ENCODE measurements around the gene AQP12A.
"Not testable (repeated sequence)": the region's sequence is repeated elsewhere in the genome, so short reads cannot be mapped to it uniquely, and the experiment has no call there.

AQP12A gene

DNA sequence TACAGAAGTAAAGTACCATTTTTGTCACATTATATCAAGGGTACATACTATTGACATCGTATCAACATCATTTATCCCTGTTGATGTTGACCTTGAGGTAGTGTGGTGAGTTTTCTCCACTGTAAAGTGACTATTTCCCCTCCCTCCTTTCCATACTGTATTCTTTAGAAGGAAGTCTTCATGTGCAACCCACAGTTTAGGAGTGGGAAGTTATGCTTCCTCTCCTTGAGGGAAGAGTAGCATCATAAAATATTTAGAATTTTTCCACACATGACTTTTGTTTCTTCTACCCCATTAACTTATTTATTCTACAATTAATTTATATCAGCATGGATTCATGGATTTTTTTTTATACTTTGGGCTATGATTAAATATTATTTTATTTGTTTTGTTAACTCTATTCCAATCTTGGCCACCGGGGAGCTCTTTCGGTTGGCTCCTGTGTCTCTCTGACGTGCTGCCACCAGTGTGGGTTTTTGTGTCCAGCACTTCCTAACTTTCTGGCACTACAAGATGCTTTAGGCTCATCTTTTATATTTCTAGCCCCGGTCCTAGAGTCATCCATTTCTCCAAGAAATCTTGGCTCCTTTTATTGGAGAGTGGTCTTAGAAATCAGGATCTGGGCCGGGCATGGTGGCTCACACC, 28.0 kb upstream of the AQP12A start:
- no peak overlapping the region for H3K4me3 ChIP-seq (ENCODE audit: low read length)
- no peak for DNase-seq (ENCODE audit: low read depth)
- TF ChIP-seq, protein P1, sequence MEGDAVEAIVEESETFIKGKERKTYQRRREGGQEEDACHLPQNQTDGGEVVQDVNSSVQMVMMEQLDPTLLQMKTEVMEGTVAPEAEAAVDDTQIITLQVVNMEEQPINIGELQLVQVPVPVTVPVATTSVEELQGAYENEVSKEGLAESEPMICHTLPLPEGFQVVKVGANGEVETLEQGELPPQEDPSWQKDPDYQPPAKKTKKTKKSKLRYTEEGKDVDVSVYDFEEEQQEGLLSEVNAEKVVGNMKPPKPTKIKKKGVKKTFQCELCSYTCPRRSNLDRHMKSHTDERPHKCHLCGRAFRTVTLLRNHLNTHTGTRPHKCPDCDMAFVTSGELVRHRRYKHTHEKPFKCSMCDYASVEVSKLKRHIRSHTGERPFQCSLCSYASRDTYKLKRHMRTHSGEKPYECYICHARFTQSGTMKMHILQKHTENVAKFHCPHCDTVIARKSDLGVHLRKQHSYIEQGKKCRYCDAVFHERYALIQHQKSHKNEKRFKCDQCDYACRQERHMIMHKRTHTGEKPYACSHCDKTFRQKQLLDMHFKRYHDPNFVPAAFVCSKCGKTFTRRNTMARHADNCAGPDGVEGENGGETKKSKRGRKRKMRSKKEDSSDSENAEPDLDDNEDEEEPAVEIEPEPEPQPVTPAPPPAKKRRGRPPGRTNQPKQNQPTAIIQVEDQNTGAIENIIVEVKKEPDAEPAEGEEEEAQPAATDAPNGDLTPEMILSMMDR (conservative IDR thresholded peaks at IDR 0.05; ENCODE audit: low read length): no peak; the same call in 1 of the 2 replicates

DNA sequence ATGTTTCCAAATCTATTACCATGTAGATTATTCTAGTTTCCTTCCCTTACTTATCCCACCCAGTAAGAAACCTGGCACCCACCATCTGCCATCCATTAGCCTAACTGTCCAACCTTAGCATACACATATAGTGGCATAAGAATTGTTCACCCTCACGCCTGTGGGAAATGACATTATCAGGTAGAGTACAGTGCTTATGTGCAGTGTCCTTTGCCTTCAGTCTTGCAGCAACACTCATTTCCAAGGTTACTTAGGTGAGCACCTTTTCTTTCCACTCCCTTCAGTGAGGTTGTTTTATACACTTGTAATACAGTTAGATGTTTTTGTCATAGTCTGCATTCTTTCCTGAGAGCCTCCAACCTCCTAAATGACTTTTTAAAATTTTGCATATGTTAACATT, 27.0 kb upstream of the AQP12A start:
- DNase-seq (ENCODE audit: low read depth): no peak
- TF ChIP-seq, protein P1 (conservative IDR thresholded peaks at IDR 0.05; ENCODE audit: low read length): no peak
- H3K4me3 ChIP-seq (ENCODE audit: low read length): no peak overlapping the region

DNA sequence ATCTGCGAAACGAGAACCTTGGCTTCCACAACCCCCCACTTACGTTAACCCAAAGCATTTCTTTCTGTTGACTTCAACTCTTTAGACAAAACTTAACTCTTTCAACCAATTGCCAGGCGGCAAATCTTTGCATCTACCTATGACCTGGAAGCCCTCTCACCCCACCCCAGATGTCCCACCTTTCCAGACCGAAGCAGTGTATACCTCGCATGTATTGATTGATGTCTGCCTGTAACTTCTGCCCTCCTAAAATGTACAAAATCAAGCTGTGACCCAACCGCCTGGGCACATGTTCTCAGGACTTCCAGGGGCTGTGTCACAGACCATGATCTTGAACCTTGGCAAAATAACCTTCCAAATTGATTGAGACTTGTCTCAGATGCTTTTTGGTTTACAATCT, 21.3 kb upstream of the AQP12A start:
- DNase-seq (ENCODE audit: low read depth): no peak
- TF ChIP-seq, protein P1 (conservative IDR thresholded peaks at IDR 0.05; ENCODE audit: low read length): no peak
- H3K4me3 ChIP-seq (ENCODE audit: low read length): no peak overlapping the region

DNA sequence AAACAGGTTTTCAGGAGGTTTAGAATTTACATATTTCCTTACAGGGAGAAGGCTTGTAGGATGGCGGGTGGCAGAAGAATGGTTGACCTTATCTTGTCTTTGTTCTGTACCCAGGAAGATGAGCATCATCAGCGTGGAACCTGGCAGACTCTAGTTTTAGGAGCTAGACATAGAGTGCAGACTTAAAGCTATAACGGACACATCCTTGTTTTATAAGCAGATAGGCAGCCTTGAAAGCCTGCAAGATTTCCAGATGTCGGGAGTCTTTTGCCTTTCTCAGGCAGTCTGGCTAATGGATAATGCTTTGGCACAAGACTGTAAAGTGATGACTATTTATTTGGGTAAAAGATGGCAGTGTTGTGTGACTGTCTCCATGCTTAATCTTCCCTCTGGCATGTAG, 20.7 kb upstream of the AQP12A start:
- TF ChIP-seq, protein P1 (conservative IDR thresholded peaks at IDR 0.05; ENCODE audit: low read length): no peak
- DNase-seq (ENCODE audit: low read depth): no peak
- H3K4me3 ChIP-seq (ENCODE audit: low read length): no peak overlapping the region

DNA sequence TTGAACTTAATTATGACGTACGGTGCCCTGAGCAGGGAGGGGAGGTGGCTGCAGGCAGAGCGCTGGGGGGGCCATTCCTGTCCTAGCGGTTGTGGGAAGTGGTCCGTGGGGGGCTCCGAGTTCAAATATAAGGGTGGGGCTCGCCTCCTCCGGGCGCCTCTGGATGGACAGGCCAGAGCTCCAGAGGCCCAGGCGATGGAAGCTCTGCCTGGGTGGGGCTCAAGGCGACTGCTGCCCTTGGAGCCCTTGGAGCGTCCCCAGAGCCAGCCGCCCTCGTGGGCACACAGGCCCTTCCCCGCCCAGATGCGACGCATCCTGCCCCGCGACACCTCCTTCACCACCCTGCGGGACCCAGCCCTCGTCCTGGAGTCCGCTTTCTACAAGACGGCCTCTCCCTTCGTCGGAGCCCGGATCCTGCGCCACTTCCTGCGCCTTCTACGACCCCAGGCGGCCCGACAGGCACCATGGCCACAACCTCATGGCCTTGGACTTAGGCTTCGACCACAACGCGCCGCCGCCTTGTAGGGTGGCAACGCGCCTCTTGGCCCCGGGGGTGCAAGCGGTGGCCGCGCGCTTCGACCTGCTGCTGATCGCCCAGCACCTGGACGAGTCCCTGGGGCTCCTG, 19.5 kb upstream of the AQP12A start:
- TF ChIP-seq, protein P1 (conservative IDR thresholded peaks at IDR 0.05; ENCODE audit: low read length): no peak
- DNase-seq (ENCODE audit: low read depth): no peak
- H3K4me3 ChIP-seq (ENCODE audit: low read length): no peak overlapping the region

DNA sequence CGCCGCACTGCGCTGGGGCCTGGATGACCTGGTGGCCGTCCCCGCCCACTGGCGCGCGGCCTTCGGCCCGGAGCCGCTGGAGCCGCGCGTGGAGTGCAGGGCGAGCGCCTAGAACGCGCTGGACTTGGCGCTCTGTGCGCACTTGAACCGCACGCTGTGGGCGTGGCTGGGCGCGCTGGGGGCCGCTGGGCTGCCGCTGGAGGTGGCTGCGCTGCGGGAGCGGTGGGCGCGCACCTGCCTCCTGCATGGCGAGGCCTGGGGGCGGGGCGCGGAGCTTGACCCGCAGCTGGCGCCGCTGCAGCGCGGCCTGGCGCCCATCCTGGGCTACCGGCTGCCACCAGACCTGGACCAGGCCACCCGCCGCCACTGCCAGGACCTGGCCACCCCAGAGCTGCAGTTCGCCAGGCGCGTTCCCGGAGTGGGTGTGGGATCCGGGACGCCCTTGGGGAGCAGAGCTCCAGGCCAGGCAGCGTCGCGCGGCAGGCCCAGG, 18.9 kb upstream of the AQP12A start:
- no peak overlapping the region for H3K4me3 ChIP-seq (ENCODE audit: low read length)
- DNase-seq (ENCODE audit: low read depth): no peak
- TF ChIP-seq, protein P1 (conservative IDR thresholded peaks at IDR 0.05; ENCODE audit: low read length): no peak

DNA sequence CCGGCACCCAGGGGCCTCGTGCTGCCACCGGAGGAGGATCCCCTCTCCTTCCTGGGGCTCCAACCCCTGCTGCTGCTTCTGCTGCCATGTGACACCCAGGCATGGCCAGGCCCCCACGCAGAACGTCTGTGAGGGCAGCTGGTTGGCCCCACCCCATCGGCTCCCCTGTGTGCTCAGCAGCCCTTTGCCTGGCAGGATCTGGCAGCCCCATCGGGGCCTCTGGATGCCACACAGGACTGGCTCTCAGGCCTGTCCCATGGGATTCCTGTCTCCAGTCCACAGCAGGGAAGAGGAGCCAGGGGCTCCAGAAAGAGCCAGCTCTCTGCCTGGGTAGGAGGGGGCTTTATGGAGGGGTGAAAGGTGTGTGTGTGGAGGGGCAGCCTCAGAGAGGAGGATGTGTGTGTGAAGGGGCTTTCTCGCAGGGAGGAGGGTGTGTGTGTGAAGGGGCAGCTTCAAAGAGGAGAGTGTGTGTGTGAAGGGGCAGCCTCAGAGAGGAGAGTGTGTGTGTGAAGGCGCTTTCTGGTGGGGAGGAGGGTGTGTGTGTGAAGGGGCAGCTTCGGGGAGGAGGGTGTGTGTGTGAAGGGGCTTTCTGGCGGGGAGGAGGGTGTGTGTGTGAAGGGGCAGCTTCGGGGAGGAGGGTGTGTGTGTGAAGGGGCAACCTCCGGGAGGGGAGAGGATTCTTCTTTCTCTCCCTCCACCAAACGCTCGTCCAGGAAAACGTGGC, 17.0 kb upstream of the AQP12A start:
- DNase-seq (ENCODE audit: low read depth); H3K4me3 ChIP-seq (ENCODE audit: low read length): not testable (repeated sequence)

DNA sequence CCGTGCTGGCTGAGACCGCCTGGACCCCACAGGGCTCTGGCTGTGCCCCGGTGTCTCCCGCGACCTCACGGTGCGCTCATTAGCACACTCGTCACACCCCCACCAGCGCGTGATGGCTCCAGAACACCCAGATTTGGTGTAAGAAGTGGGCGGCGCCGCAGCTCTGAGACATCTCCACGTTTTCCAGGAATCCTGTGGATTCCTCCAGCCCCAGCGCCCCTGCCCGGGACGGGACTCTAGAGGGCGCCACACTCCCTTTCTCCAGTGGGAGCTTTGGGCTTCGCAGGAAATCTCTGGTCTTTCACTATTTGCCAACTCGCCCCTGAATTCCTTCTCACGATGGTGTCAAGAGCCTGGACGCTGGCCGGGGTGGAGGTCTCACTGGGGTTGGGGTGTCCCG, 16.3 kb upstream of the AQP12A start:
- H3K4me3 ChIP-seq (ENCODE audit: low read length); DNase-seq (ENCODE audit: low read depth): not testable (repeated sequence)

DNA sequence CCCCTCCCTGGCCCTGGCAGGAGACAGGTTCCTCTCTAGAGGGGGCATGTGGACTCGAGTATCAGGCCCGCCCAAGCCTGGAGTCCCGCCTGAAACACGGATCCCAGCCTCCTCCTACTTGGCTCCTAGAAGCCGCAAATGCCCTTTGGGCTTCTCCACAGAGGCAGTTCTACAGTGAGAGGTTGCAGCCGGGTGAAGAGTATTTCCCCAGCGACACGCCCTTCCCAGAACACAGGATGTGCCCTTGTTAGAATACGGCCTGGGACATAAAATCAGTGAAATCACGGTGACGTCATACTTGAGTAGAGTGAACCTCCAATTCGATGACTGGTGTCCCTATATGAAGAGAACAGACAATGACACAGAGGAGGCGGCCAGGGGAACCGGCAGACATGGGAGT, 13.6 kb upstream of the AQP12A start:
- not testable (repeated sequence) for DNase-seq (ENCODE audit: low read depth); H3K4me3 ChIP-seq (ENCODE audit: low read length)

DNA sequence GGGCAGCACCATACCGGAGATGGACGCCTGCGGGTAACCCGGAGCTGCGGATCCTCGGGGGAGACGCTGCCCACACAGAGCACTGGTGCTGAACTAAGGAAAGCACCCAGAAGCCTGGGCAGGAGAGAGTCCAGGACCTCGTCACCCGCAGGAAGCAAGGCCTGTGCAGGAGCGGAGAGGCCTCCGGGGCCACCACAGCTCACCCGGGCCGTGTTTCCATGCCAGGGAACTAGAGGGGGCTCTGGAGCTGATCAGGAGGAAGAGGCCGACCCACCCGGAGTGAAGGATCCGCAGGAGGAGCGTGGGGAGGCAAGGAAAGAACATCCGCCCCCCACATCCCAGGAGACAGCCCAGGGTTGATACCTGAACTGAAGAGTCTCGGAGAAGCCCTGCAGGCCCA, 12.8 kb upstream of the AQP12A start:
- not testable (repeated sequence) for H3K4me3 ChIP-seq (ENCODE audit: low read length); DNase-seq (ENCODE audit: low read depth)

DNA sequence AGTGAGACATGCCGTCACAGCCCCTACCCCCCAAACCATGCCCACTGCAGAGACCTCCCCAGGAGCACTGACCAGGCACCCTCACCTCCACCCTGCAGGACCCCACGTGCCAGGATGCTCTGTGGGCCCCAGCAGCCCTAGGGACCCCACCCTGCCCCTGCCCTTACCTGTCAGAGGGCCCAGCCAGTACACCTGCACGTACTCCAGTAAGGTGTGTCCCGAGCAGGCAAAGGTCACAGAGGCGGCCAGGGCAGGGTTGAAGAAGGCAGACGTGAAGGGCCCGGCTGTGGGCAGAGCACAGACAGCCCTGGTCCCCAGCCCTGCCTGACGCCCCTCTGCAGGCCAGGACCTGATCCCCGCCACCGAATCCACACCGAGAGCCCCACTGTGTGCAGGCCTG, 11.5 kb upstream of the AQP12A start:
- DNase-seq (ENCODE audit: low read depth); H3K4me3 ChIP-seq (ENCODE audit: low read length): not testable (repeated sequence)

Data from AG10803 (cell line).